OCI-LY1 (cell line): Measurements from ENCODE around the gene AP3M1.

Experiments
- EZH2 ChIP-seq: fragments of 200-600 bp; sonication (generic), shearing (Covaris generic); IDR thresholded peaks from 2 replicates; pipeline ENCODE4 v1.8.0; 2017; ENCODE audit warnings: borderline replicate concordance, mixed run types, mild to moderate bottlenecking, antibody characterized with exemption, low read length, moderate library complexity, mixed read lengths
- TF ChIP-seq, protein P1 (sequence below): fragments of 200-600 bp; sonication (generic), shearing (Covaris generic); IDR thresholded peaks from 2 replicates; pipeline ENCODE4 v1.5.1; 2017; ENCODE audit warnings: mild to moderate bottlenecking, antibody characterized with exemption, low read length, moderate library complexity, mixed read lengths

DNA sequence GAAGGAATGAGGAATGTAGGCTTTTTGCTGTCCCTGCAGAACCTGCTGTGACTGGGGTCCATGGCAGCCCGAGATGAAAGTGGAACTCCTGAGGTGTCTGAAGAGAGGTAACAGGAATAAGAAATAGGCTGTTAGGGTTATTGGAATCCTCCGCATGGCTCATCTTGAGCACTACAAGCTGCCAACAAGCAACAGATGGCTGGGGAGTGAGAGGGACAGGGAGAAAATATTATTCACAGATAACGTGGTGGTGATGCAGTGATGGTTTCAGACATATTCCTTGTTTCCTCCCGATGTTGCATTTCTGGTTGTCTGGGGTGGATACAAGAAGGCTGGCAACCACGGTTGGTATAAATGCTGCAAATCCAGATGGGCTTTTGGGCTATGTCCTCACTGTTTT, 46.1 kb downstream of the AP3M1 start:
- TF ChIP-seq, protein P1, sequence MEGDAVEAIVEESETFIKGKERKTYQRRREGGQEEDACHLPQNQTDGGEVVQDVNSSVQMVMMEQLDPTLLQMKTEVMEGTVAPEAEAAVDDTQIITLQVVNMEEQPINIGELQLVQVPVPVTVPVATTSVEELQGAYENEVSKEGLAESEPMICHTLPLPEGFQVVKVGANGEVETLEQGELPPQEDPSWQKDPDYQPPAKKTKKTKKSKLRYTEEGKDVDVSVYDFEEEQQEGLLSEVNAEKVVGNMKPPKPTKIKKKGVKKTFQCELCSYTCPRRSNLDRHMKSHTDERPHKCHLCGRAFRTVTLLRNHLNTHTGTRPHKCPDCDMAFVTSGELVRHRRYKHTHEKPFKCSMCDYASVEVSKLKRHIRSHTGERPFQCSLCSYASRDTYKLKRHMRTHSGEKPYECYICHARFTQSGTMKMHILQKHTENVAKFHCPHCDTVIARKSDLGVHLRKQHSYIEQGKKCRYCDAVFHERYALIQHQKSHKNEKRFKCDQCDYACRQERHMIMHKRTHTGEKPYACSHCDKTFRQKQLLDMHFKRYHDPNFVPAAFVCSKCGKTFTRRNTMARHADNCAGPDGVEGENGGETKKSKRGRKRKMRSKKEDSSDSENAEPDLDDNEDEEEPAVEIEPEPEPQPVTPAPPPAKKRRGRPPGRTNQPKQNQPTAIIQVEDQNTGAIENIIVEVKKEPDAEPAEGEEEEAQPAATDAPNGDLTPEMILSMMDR = no peak
- no peak for TF ChIP-seq EZH2
